Measurements from ENCODE around the gene STK32C.

The STK32C gene

DNA sequence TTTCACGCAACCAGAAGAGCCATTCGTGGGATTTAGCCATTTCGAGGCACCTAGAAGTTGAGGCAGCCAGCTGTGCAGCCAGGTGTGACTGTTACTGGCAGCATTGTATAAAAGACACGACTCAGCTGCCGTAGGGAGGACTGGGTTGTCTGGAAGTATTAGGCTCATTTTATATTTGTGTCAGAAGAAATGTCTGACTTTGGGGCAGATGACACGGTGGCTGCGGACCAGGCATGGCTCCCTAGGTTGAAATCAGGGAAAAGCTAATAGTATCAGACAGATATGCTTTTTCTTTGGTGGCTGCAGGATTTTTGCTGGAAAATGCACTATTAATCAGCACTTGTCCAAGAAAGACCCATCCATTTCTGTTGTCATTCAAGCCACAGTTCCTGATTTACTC is 125.2 kb downstream of the STK32C start:
- H3K4me3 ChIP-seq (ENCODE audit: insufficient read length, low read depth), result no peak overlapping the region
- H3K9ac ChIP-seq (ENCODE audit: insufficient read length, low read depth), result no peak overlapping the region
- no peaks in the 10 kb centered on the region for H3K36me3 ChIP-seq (ENCODE audit: insufficient read depth, insufficient read length, low read length)
- peaks cover 57% of the 10 kb centered on the region for H3K27me3 ChIP-seq (ENCODE audit: insufficient read depth, insufficient read length)
- H3K4me1 ChIP-seq (ENCODE audit: insufficient read depth, insufficient read length), result peaks cover 6% of the 10 kb centered on the region
- DNase-seq (ENCODE audit: low read depth, low spot score), result no peak
- TF ChIP-seq SUZ12 (IDR thresholded peaks at IDR 0.05; ENCODE audit: extremely low read depth, insufficient read depth, insufficient read length), result no peak
- no peak for TF ChIP-seq YY1 (IDR thresholded peaks at IDR 0.05; ENCODE audit: insufficient read depth, insufficient read length)
- no peak for TF ChIP-seq ZNF274 (IDR thresholded peaks at IDR 0.05; ENCODE audit: low read depth, low read length)
- H3K9me3 ChIP-seq (ENCODE audit: insufficient read depth, low read length), result no peaks in the 10 kb centered on the region

DNA sequence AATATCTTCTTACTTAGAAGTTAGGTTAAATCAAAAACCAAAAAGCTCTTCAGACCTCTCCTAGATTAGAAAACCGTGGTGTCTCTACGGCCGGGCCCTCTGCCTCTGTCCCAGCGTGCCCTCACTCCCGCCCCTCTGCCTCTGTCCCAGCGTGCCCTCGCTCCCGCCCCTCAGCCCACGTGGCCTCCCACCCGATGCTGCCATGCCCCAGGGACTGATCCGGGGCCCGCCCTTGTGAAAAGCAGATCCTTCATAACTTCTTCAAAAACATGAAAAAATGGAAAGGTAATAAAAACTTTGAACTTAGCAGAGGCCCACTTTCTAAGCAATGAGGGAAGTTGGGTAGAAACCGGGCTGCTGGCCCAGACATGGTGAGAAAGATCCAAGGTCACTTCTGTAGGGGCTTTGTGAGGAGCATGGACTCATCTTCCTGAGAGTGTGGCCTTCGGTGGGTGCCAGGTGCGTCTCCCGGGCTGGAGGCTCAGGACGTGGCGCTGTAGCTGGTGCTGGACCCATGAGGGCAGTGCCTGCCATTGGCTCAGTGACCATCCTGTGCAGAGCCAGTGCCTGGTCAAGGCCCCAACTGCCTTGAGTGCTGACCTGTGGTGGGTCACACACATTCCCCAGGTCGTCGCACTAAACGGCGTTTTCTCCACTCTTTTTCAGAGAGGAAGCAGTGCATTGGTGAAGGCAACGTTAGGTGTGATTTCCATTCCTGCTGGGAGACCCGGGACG is 125.9 kb downstream of the STK32C start:
- Histone ChIP-seq H3K27me3 (ENCODE audit: insufficient read depth, insufficient read length) (peaks cover 57% of the 10 kb centered on the region), H3K36me3 (ENCODE audit: insufficient read depth, insufficient read length, low read length) (no peaks in the 10 kb centered on the region), H3K4me3 (ENCODE audit: insufficient read length, low read depth) (no peak overlapping the region), H3K9me3 (ENCODE audit: insufficient read depth, low read length) (no peaks in the 10 kb centered on the region), H3K4me1 (ENCODE audit: insufficient read depth, insufficient read length) (peaks cover 6% of the 10 kb centered on the region), H3K9ac (ENCODE audit: insufficient read length, low read depth) (no peak overlapping the region)
- TF ChIP-seq SUZ12 (IDR thresholded peaks at IDR 0.05; ENCODE audit: extremely low read depth, insufficient read depth, insufficient read length) (no peak), ZNF274 (IDR thresholded peaks at IDR 0.05; ENCODE audit: low read depth, low read length) (no peak), YY1 (IDR thresholded peaks at IDR 0.05; ENCODE audit: insufficient read depth, insufficient read length) (no peak)
- no peak for DNase-seq (ENCODE audit: low read depth, low spot score)

DNA sequence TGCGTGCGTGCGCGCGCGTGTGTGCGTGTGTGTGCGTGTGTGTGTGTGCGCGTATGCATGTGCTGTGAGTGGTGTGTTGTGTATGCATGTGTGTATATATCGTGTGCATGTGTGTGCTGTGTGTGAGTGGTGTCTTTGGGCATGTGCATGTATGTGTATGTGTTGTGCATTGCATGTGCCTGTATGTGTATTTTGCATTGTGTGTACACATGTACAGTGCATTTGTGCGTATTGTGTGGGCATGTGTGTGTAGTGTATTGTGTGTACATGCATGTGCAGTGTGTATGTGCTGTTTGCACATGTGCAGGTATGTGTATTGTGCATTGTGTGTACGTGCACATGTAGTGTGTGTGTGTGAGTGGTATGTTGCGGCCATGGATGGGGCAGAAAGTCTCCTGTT is 127.0 kb downstream of the STK32C start:
- no peaks in the 10 kb centered on the region for H3K9me3 ChIP-seq (ENCODE audit: insufficient read depth, low read length)
- H3K4me3 ChIP-seq (ENCODE audit: insufficient read length, low read depth), result no peak overlapping the region
- peaks cover under 1% of the 10 kb centered on the region for H3K4me1 ChIP-seq (ENCODE audit: insufficient read depth, insufficient read length)
- no peak for DNase-seq (ENCODE audit: low read depth, low spot score)
- TF ChIP-seq SUZ12 (IDR thresholded peaks at IDR 0.05; ENCODE audit: extremely low read depth, insufficient read depth, insufficient read length) (no peak), YY1 (IDR thresholded peaks at IDR 0.05; ENCODE audit: insufficient read depth, insufficient read length) (no peak), ZNF274 (IDR thresholded peaks at IDR 0.05; ENCODE audit: low read depth, low read length) (no peak)
- H3K27me3 ChIP-seq (ENCODE audit: insufficient read depth, insufficient read length), result peaks cover 57% of the 10 kb centered on the region
- no peaks in the 10 kb centered on the region for H3K36me3 ChIP-seq (ENCODE audit: insufficient read depth, insufficient read length, low read length)
- H3K9ac ChIP-seq (ENCODE audit: insufficient read length, low read depth), result no peak overlapping the region

GRCh38 chr10:132179551-132180392 is 128.0 kb downstream of the STK32C start:
- TF ChIP-seq SUZ12 (IDR thresholded peaks at IDR 0.05; ENCODE audit: extremely low read depth, insufficient read depth, insufficient read length) (no peak), ZNF274 (IDR thresholded peaks at IDR 0.05; ENCODE audit: low read depth, low read length) (no peak), YY1 (IDR thresholded peaks at IDR 0.05; ENCODE audit: insufficient read depth, insufficient read length) (no peak)
- Histone ChIP-seq H3K36me3 (ENCODE audit: insufficient read depth, insufficient read length, low read length) (no peaks in the 10 kb centered on the region), H3K9ac (ENCODE audit: insufficient read length, low read depth) (no peak overlapping the region), H3K4me1 (ENCODE audit: insufficient read depth, insufficient read length) (peaks cover 6% of the 10 kb centered on the region), H3K27me3 (ENCODE audit: insufficient read depth, insufficient read length) (peaks cover 50% of the 10 kb centered on the region), H3K9me3 (ENCODE audit: insufficient read depth, low read length) (no peaks in the 10 kb centered on the region), H3K4me3 (ENCODE audit: insufficient read length, low read depth) (no peak overlapping the region)
- no peak for DNase-seq (ENCODE audit: low read depth, low spot score)

DNA sequence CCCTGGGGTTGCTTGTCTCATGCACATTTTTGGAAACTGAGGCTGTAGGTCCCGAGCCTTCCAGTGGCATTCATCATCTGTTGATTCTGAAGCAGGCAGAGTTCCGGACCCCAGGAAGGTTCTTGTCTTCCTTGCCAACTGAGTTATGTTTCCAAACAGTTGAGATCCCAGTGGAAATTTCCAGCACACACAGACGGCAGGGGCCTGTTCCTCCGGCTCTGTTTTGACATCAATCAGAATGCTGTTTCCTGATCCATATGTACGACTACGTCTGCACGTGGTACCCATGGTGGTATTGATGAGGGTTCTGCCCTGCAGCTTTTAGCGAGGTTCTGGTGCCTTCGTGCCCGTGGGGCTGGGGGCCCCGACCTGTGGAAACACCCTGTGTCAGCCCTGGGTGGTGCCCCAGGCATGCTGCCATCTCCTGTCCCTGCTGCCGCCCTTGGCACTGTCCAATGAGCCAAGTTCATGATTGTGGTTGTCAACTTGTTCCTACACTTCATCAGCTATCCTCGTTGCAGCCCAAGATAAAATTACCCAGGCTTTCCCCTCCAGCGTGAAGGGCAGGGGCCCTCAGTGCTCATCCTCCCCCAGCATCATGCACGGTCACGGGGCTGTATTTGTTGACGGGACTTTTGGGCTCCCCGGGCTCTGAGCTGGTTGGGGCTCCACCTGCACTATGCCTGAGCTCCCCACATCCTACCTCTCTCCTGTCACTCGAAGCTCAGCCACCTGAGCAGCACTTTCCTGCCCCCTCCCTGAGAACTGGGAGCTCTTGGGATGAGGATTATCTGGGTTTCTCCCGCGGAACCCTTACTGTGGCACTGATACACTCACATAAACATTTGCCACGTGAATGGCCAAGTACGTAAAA is 128.8 kb downstream of the STK32C start:
- no peak overlapping the region for H3K4me3 ChIP-seq (ENCODE audit: insufficient read length, low read depth)
- DNase-seq (ENCODE audit: low read depth, low spot score), result no peak
- peaks cover 42% of the 10 kb centered on the region for H3K27me3 ChIP-seq (ENCODE audit: insufficient read depth, insufficient read length)
- H3K4me1 ChIP-seq (ENCODE audit: insufficient read depth, insufficient read length), result peaks cover 6% of the 10 kb centered on the region
- H3K9me3 ChIP-seq (ENCODE audit: insufficient read depth, low read length), result no peaks in the 10 kb centered on the region
- no peak overlapping the region for H3K9ac ChIP-seq (ENCODE audit: insufficient read length, low read depth)
- TF ChIP-seq SUZ12 (IDR thresholded peaks at IDR 0.05; ENCODE audit: extremely low read depth, insufficient read depth, insufficient read length), result no peak
- TF ChIP-seq YY1 (IDR thresholded peaks at IDR 0.05; ENCODE audit: insufficient read depth, insufficient read length), result no peak
- no peak for TF ChIP-seq ZNF274 (IDR thresholded peaks at IDR 0.05; ENCODE audit: low read depth, low read length)
- H3K36me3 ChIP-seq (ENCODE audit: insufficient read depth, insufficient read length, low read length), result no peaks in the 10 kb centered on the region

GRCh38 chr10:132178046-132178445 is 129.7 kb downstream of the STK32C start:
- Histone ChIP-seq H3K9me3 (ENCODE audit: insufficient read depth, low read length) (no peaks in the 10 kb centered on the region), H3K36me3 (ENCODE audit: insufficient read depth, insufficient read length, low read length) (no peaks in the 10 kb centered on the region), H3K4me1 (ENCODE audit: insufficient read depth, insufficient read length) (peaks cover 6% of the 10 kb centered on the region), H3K27me3 (ENCODE audit: insufficient read depth, insufficient read length) (peaks cover 33% of the 10 kb centered on the region), H3K9ac (ENCODE audit: insufficient read length, low read depth) (no peak overlapping the region), H3K4me3 (ENCODE audit: insufficient read length, low read depth) (no peak overlapping the region)
- no peak for DNase-seq (ENCODE audit: low read depth, low spot score)
- TF ChIP-seq ZNF274 (IDR thresholded peaks at IDR 0.05; ENCODE audit: low read depth, low read length) (no peak), YY1 (IDR thresholded peaks at IDR 0.05; ENCODE audit: insufficient read depth, insufficient read length) (no peak), SUZ12 (IDR thresholded peaks at IDR 0.05; ENCODE audit: extremely low read depth, insufficient read depth, insufficient read length) (no peak)
